ENCODE measurements around the gene SNX27.
"Not testable (repeated sequence)": the region's sequence is repeated elsewhere in the genome, so short reads cannot be mapped to it uniquely, and the experiment has no call there.

The SNX27 gene

GRCh38 chr1:151720974-151721787, 109.3 kb downstream of the SNX27 start, which contains the start of gene RIIAD1:
Gene RIIAD1, plus strand, starts transcription at chr1:151721522. Its CDS starts 15 bp downstream, at chr1:151721537.
- no peak for DNase-seq (ENCODE audit: low read depth, low spot score)

- no peak for DNase-seq (ENCODE audit: low read depth, low spot score)
Measured at GRCh38 chr1:151721788-151722510, 110.1 kb downstream of the SNX27 start.

- no peak for DNase-seq (ENCODE audit: low read depth, low spot score)
Measured at GRCh38 chr1:151723726-151724370, 112.0 kb downstream of the SNX27 start.

GRCh38 chr1:151728151-151729054, 116.6 kb downstream of the SNX27 start:
- no peak for DNase-seq (ENCODE audit: low read depth, low spot score)

- no peak for DNase-seq (ENCODE audit: low read depth, low spot score)
Measured at GRCh38 chr1:151729157-151729965, 117.5 kb downstream of the SNX27 start.

GRCh38 chr1:151729966-151730291, 118.1 kb downstream of the SNX27 start:
- DNase-seq (ENCODE audit: low read depth, low spot score): no peak

GRCh38 chr1:151733126-151733525, 121.3 kb downstream of the SNX27 start:
- DNase-seq (ENCODE audit: low read depth, low spot score): no peak

- DNase-seq (ENCODE audit: low read depth, low spot score): not testable (repeated sequence)
Measured at GRCh38 chr1:151733995-151734394, 122.1 kb downstream of the SNX27 start.

- DNase-seq (ENCODE audit: low read depth, low spot score): no peak
Measured at GRCh38 chr1:151737026-151737425, 125.2 kb downstream of the SNX27 start.

GRCh38 chr1:151737479-151737878, 125.6 kb downstream of the SNX27 start:
- DNase-seq (ENCODE audit: low read depth, low spot score): no peak

- DNase-seq (ENCODE audit: low read depth, low spot score): no peak
Measured at GRCh38 chr1:151739590-151740355, 127.9 kb downstream of the SNX27 start.

GRCh38 chr1:151741516-151741915, 129.7 kb downstream of the SNX27 start:
- DNase-seq (ENCODE audit: low read depth, low spot score): no peak

All from smooth muscle cell of the brain vasculature (primary cell).